MG63 (cell line): Measurements from ENCODE around the gene B3GNT7. TPM values are rescaled to one million over a fixed set of nuclear protein-coding genes. Genes with fewer than 3 reads are reported as not detected.
"Not testable (repeated sequence)": the region's sequence is repeated elsewhere in the genome, so short reads cannot be mapped to it uniquely, and the experiment has no call there.

Experiments
- DNase-seq: peaks from one replicate; pipeline ENCODE4 v3.0.0-alpha.2; 2020
- H3K27me3 ChIP-seq: fragments of 250-450 bp; sonication (Bioruptor Pico); 2 replicates; pipeline ENCODE4 v1.5.1; 2020; ENCODE audit warnings: mild to moderate bottlenecking, moderate library complexity
- H3K36me3 ChIP-seq: fragments of 250-450 bp; sonication (Bioruptor Pico); 2 replicates; pipeline ENCODE4 v1.5.1; 2020; ENCODE audit warnings: mild to moderate bottlenecking, moderate library complexity
- H3K4me3 ChIP-seq: fragments of 250-450 bp; sonication (Bioruptor Pico); 2 replicates; pipeline ENCODE4 v1.5.1; 2020; ENCODE audit warnings: mild to moderate bottlenecking, moderate library complexity
- H3K9me3 ChIP-seq: fragments of 250-450 bp; sonication (Bioruptor Pico); 2 replicates; pipeline ENCODE4 v1.5.1; 2020; ENCODE audit warnings: mild to moderate bottlenecking, moderate library complexity
- total RNA-seq: library from RNA; depleted of rRNA; stranded (reverse); fragments of >200 nt; shearing (Covaris generic); gene quantifications from 2 replicates; pipeline ENCODE4 v1.2.3, GENCODE V29; 2014; ENCODE audit warnings: low replicate concordance

Gene B3GNT7
- total RNA-seq, 1 experiment from 2014 or later: 0.23 TPM

- H3K9me3 ChIP-seq, H3K27me3 ChIP-seq, H3K4me3 ChIP-seq, DNase-seq, H3K36me3 ChIP-seq: not testable (repeated sequence)
Measured at GRCh38 chr2:231407686-231408085, 12.2 kb downstream of the B3GNT7 start.

- not testable (repeated sequence) for H3K36me3 ChIP-seq, H3K4me3 ChIP-seq, H3K27me3 ChIP-seq, DNase-seq, H3K9me3 ChIP-seq
Measured at GRCh38 chr2:231408304-231408703, 12.8 kb downstream of the B3GNT7 start.

- H3K36me3 ChIP-seq: no peaks in the 10 kb centered on the region
- no peaks in the 10 kb centered on the region for H3K27me3 ChIP-seq
- no peak for DNase-seq
Measured at GRCh38 chr2:231409776-231410175, 14.3 kb downstream of the B3GNT7 start.

GRCh38 chr2:231410293-231411004 is 14.9 kb downstream of the B3GNT7 start:
- DNase-seq: no peak

More at GRCh38 chr2:231409776-231410175, 14.3 kb downstream of the B3GNT7 start:
- H3K4me3 ChIP-seq: no peak overlapping the region
- H3K9me3 ChIP-seq: peaks cover 2% of the 10 kb centered on the region

GRCh38 chr2:231411237-231411636 is 15.7 kb downstream of the B3GNT7 start:
- DNase-seq: no peak
- Histone ChIP-seq H3K27me3 (no peaks in the 10 kb centered on the region), H3K9me3 (peaks cover 2% of the 10 kb centered on the region), H3K4me3 (peak overlapping the region; percentile 57; the same call in 1 of the 2 replicates), H3K36me3 (no peaks in the 10 kb centered on the region)

More at GRCh38 chr2:231410293-231411004, 14.9 kb downstream of the B3GNT7 start:
- H3K4me3 ChIP-seq: no peak overlapping the region
- H3K27me3 ChIP-seq: no peaks in the 10 kb centered on the region
- H3K9me3 ChIP-seq: peaks cover 2% of the 10 kb centered on the region
- no peaks in the 10 kb centered on the region for H3K36me3 ChIP-seq

GRCh38 chr2:231411831-231412617 is 16.5 kb downstream of the B3GNT7 start:
- Histone ChIP-seq H3K27me3 (no peaks in the 10 kb centered on the region), H3K9me3 (peaks cover 2% of the 10 kb centered on the region), H3K4me3 (peak overlapping the region; percentile 57), H3K36me3 (no peaks in the 10 kb centered on the region)
- peak; percentile 86 for DNase-seq

GRCh38 chr2:231412618-231412963 is 17.1 kb downstream of the B3GNT7 start:
- no peaks in the 10 kb centered on the region for H3K27me3 ChIP-seq
- H3K4me3 ChIP-seq: peak overlapping the region; percentile 57
- H3K9me3 ChIP-seq: peaks cover 2% of the 10 kb centered on the region
- DNase-seq: no peak
- no peaks in the 10 kb centered on the region for H3K36me3 ChIP-seq

- Histone ChIP-seq H3K27me3 (no peaks in the 10 kb centered on the region), H3K36me3 (no peaks in the 10 kb centered on the region), H3K9me3 (peaks cover 2% of the 10 kb centered on the region), H3K4me3 (no peak overlapping the region)
- no peak for DNase-seq
Measured at GRCh38 chr2:231413456-231413855, 17.9 kb downstream of the B3GNT7 start.

GRCh38 chr2:231413921-231414476 is 18.5 kb downstream of the B3GNT7 start:
- Histone ChIP-seq H3K4me3 (no peak overlapping the region), H3K36me3 (no peaks in the 10 kb centered on the region), H3K9me3 (peaks cover 2% of the 10 kb centered on the region), H3K27me3 (no peaks in the 10 kb centered on the region)
- DNase-seq: no peak

- H3K36me3 ChIP-seq: no peaks in the 10 kb centered on the region
Measured at GRCh38 chr2:231415029-231415428, 19.5 kb downstream of the B3GNT7 start.

GRCh38 chr2:231418820-231419640 is 23.5 kb downstream of the B3GNT7 start:
- Histone ChIP-seq H3K36me3 (no peaks in the 10 kb centered on the region), H3K27me3 (no peaks in the 10 kb centered on the region), H3K4me3 (no peak overlapping the region), H3K9me3 (no peaks in the 10 kb centered on the region)
- no peak for DNase-seq

More at GRCh38 chr2:231415029-231415428, 19.5 kb downstream of the B3GNT7 start:
- peaks cover 2% of the 10 kb centered on the region for H3K9me3 ChIP-seq
- H3K27me3 ChIP-seq: no peaks in the 10 kb centered on the region
- no peak overlapping the region for H3K4me3 ChIP-seq
- DNase-seq: no peak

- H3K36me3 ChIP-seq: no peaks in the 10 kb centered on the region
- no peak overlapping the region for H3K4me3 ChIP-seq
- H3K27me3 ChIP-seq: no peaks in the 10 kb centered on the region
- no peaks in the 10 kb centered on the region for H3K9me3 ChIP-seq
- DNase-seq: no peak
Measured at GRCh38 chr2:231421051-231421580, 25.6 kb downstream of the B3GNT7 start.

GRCh38 chr2:231422056-231422455 is 26.5 kb downstream of the B3GNT7 start:
- Histone ChIP-seq H3K9me3 (no peaks in the 10 kb centered on the region), H3K4me3 (no peak overlapping the region), H3K27me3 (no peaks in the 10 kb centered on the region), H3K36me3 (no peaks in the 10 kb centered on the region)
- DNase-seq: no peak

- Histone ChIP-seq H3K4me3 (no peak overlapping the region), H3K27me3 (no peaks in the 10 kb centered on the region), H3K36me3 (no peaks in the 10 kb centered on the region), H3K9me3 (no peaks in the 10 kb centered on the region)
- no peak for DNase-seq
Measured at GRCh38 chr2:231423176-231423575, 27.7 kb downstream of the B3GNT7 start.

- H3K27me3 ChIP-seq: no peaks in the 10 kb centered on the region
- H3K9me3 ChIP-seq: no peaks in the 10 kb centered on the region
- H3K36me3 ChIP-seq: no peaks in the 10 kb centered on the region
- no peak for DNase-seq
- no peak overlapping the region for H3K4me3 ChIP-seq
Measured at GRCh38 chr2:231425291-231425810, 29.8 kb downstream of the B3GNT7 start.
